ENCODE results near the gene TMEM141. TPM values are rescaled to one million over a fixed set of nuclear protein-coding genes. Genes with fewer than 3 reads are reported as not detected.

The TMEM141 gene
- total RNA-seq, 1 donor from 2014 or later, result 41.2 TPM

- intact Hi-C loops (cut with micrococcal nuclease), result loop anchor here (1.0 to 10.0 kb wide), 6 partner anchors 42 to 312 kb away; no protein-coding TSS in a partner anchor
Observed at GRCh38 chr9:136842380-136842948, 51.3 kb downstream of the TMEM141 start, which contains the start of gene AJM1. TSS of gene AJM1 (plus strand) at chr9:136842478. CDS start at chr9:136844415, 1,937 bp downstream.

Other genes starting within 250 kb of the TMEM141 start
- 80.8 and 84.4 TPM in 2 replicates for gene NOTCH1, start 245.3 kb upstream of the TMEM141 start, total RNA-seq
- 0.49 and 1.0 TPM in 2 replicates for gene EGFL7, start 128.4 kb upstream of the TMEM141 start, total RNA-seq
- gene AGPAT2, start 103.9 kb upstream of the TMEM141 start, total RNA-seq, result 13.5 and 14.7 TPM in 2 replicates
- gene DIPK1B, start 78.8 kb upstream of the TMEM141 start, total RNA-seq, result 0.29 and 0.37 TPM in 2 replicates
- 0.07 TPM in 1 of 2 replicates, not detected in the other for gene LCN10, start 48.4 kb upstream of the TMEM141 start, total RNA-seq
- not detected in 2 replicates for gene LCN6, start 42.8 kb upstream of the TMEM141 start, total RNA-seq
- not detected in 2 replicates for gene LCN8, start 33.1 kb upstream of the TMEM141 start, total RNA-seq
- gene LCN15, start 26.8 kb upstream of the TMEM141 start, total RNA-seq, result not detected in 2 replicates
- gene CCDC183, start 5.0 kb downstream of the TMEM141 start, total RNA-seq, result 0.42 and 0.56 TPM in 2 replicates
- 106 and 107 TPM in 2 replicates for gene RABL6, start 16.6 kb downstream of the TMEM141 start, total RNA-seq
- gene AJM1, start 51.1 kb downstream of the TMEM141 start, total RNA-seq, result 8.1 and 8.8 TPM in 2 replicates
- 161 and 165 TPM in 2 replicates for gene PHPT1, start 58.1 kb downstream of the TMEM141 start, total RNA-seq
- gene MAMDC4, start 61.0 kb downstream of the TMEM141 start, total RNA-seq, result 21.5 and 26.0 TPM in 2 replicates
- 428 and 445 TPM in 2 replicates for gene EDF1, start 75.0 kb downstream of the TMEM141 start, total RNA-seq
- gene TRAF2, start 95.2 kb downstream of the TMEM141 start, total RNA-seq, result 80.6 and 85.0 TPM in 2 replicates
- gene FBXW5, start 153.4 kb downstream of the TMEM141 start, total RNA-seq, result 117 and 119 TPM in 2 replicates
- gene C8G, start 153.9 kb downstream of the TMEM141 start, total RNA-seq, result 3.1 and 4.2 TPM in 2 replicates
- gene LCN12, start 160.9 kb downstream of the TMEM141 start, total RNA-seq, result 3.2 and 3.8 TPM in 2 replicates
- gene PTGDS, start 186.2 kb downstream of the TMEM141 start, total RNA-seq, result 5.2 and 5.3 TPM in 2 replicates
- gene LCNL1, start 191.6 kb downstream of the TMEM141 start, total RNA-seq, result not detected in 2 replicates
- 79.8 and 84.2 TPM in 2 replicates for gene PAXX, start 201.1 kb downstream of the TMEM141 start, total RNA-seq
- 1.4 and 1.8 TPM in 2 replicates for gene CLIC3, start 205.2 kb downstream of the TMEM141 start, total RNA-seq
- 30.0 and 33.9 TPM in 2 replicates for gene ABCA2, start 236.9 kb downstream of the TMEM141 start, total RNA-seq
- gene FUT7, start 240.7 kb downstream of the TMEM141 start, total RNA-seq, result 1.7 and 1.9 TPM in 2 replicates

Measured in T-helper 1 cell treated with Interleukin-12 subunit alpha and Interleukin-12 subunit beta and Interleukin-4 antibody, amounts not matched to agents 30 ng/mL and 1 ng/mL, for 36 hours (primary cell).